WERI-Rb-1 (cell line): Measurements from ENCODE around the gene BMPR1A.

Experiments used
- DNase-seq: peaks from one replicate; pipeline ENCODE4 v3.0.0-alpha.2; 2020
- H3K27ac ChIP-seq: fragments of 250-450 bp; sonication (Bioruptor Pico); 2 replicates; pipeline ENCODE4 v1.5.1; 2020; ENCODE audit warnings: mild to moderate bottlenecking, moderate library complexity
- H3K27me3 ChIP-seq: fragments of 250-450 bp; sonication (Bioruptor Pico); 2 replicates; pipeline ENCODE4 v1.5.1; 2021; ENCODE audit warnings: mild to moderate bottlenecking, low read depth, moderate library complexity; ENCODE audit not compliant: insufficient read depth, severe bottlenecking
- H3K36me3 ChIP-seq: fragments of 250-450 bp; sonication (Bioruptor Pico); 2 replicates; pipeline ENCODE4 v1.5.1; 2020; ENCODE audit warnings: mild to moderate bottlenecking, moderate library complexity
- H3K4me3 ChIP-seq: 2 replicates; pipeline ENCODE4 v1.5.1; 2011; ENCODE audit warnings: low read depth, mild to moderate bottlenecking, control low read depth, low read length
- H3K9me3 ChIP-seq: fragments of 250-450 bp; sonication (Bioruptor Pico); 2 replicates; pipeline ENCODE4 v1.5.1; 2021; ENCODE audit warnings: mild to moderate bottlenecking, moderate library complexity; ENCODE audit not compliant: severe bottlenecking
- CTCF ChIP-seq: IDR thresholded peaks from 2 replicates; pipeline ENCODE4 v1.5.1; 2011; ENCODE audit warnings: low read depth, mild to moderate bottlenecking, control low read depth, inconsistent platforms, low read length

The BMPR1A gene

DNA sequence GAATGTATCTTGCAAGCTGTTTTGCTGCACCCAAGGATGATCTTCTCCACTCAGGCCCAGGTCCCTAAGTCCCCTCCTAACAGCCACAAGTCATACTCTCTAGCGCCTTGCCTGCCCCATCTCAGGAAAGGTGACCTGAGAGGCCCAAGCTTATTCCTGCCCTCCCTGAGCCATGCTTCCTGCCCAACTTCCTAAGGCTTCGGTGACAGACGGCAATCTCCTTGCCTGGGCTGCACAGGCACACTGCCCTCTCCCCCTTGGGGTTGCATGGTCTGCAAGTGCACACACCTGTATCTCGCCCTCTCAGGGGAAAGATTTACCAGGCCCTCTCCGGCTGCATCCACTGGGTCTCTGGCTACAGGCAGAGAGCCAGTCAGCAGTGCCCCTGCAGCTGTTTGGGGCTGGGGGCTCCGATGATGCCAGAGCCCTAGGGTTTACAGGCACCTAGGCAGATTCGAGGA lies 211.1 kb downstream of the BMPR1A start:
- Histone ChIP-seq H3K9me3 (no peaks in the 10 kb centered on the region), H3K27me3 (no peaks in the 10 kb centered on the region), H3K4me3 (no peak overlapping the region), H3K27ac (no peak overlapping the region; the same call in 1 of the 2 replicates), H3K36me3 (no peaks in the 10 kb centered on the region)
- TF ChIP-seq CTCF: no peak
- no peak for DNase-seq

DNA sequence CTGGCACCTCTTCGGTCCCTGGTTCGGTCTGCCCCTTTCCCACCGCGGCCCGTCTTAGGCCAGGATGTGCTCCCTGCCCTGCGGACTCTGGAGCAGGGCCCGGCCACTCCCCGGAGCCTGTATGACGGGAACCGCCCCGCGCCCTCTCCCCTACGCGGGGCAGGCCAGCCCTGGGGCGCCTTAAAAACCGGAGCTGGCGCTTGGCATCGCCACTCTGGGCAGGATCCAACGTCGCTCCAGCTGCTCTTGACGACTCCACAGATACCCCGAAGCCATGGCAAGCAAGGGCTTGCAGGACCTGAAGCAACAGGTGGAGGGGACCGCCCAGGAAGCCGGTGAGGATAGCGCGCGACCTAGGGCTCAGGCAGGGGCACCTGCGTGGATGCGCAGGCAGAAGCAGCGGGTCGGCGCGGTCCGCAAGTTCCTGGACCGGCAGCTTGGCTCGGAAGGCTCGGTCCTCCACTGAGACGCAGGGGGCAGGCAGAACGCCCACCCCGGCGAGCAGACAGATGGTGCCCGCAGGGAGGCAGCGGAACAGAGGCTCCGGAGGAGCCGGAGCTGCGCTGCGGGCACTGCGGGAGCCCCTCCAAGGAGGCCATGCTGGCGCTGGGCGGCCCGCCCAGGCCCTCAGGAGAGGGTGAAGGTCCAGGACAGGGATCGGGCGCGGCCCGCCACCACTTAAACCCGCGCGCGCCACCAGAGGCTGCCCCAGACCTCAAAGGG lies 212.0 kb downstream of the BMPR1A start, which contains the start of gene ADIRF:
TSS of gene ADIRF (plus strand) at position 212 of the 723 bp plus-strand sequence. CDS start at position 275, 63 bp downstream.
- Histone ChIP-seq H3K27ac (no peak within 1 kb of the TSS; the same call in 1 of the 2 replicates), H3K36me3 (no peaks in the 10 kb centered on the region), H3K27me3 (no peaks in the 10 kb centered on the region), H3K9me3 (no peaks in the 10 kb centered on the region), H3K4me3 (no peak within 1 kb of the TSS)
- no peak for TF ChIP-seq CTCF
- DNase-seq: no peak

DNA sequence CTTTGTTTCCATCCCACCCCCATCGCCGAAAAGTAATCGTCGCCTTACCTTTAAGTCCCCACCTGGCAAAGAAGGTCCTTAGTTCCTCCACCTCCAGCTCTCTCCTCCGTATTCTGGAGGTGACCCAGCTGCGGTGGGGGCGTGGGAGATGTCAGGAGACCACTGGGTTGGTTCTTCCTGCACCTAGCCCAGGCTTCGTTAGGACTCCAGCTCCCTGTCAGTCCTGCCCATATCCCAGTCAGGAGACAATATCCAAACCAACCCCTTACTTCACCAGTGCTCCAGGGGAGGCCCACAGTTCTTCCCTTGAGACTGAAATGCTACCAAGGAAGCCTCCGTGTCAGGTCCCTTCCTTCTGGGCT lies 212.6 kb downstream of the BMPR1A start:
- TF ChIP-seq CTCF: no peak
- Histone ChIP-seq H3K27me3 (no peaks in the 10 kb centered on the region), H3K27ac (no peak overlapping the region), H3K36me3 (no peaks in the 10 kb centered on the region), H3K9me3 (no peaks in the 10 kb centered on the region), H3K4me3 (no peak overlapping the region)
- DNase-seq: no peak

DNA sequence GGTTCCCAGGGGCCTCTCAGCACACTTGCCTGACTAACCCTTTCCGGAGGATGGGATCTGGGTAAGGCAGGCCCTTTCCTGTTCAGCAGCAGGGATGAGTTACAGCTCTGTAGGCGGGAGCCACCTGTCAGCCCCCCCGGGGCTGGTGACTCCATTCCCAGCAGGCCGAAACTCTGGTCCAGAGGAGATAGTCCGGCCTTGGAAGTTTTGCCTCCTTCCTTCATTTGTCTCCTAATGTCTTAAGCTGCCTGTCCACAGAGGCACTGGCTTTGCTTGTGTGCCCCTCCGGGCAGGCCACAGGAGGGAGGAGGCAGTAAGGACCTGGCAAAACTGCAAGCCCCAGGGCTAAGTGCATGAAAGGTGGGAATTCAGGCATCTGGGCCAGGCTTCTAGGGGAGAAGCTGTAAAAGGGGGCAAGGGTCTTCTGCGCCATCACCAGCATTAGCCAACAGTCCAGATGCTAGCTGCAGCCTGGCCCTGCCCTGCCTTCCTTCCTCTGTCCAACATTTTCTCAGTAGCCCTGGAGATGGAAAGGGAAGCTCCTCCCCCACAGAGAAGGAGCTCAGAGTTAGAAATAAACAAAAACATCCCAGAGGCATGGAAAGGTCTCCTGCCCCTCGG lies 213.1 kb downstream of the BMPR1A start:
- Histone ChIP-seq H3K4me3 (no peak overlapping the region), H3K36me3 (no peaks in the 10 kb centered on the region), H3K27me3 (no peaks in the 10 kb centered on the region), H3K27ac (no peak overlapping the region), H3K9me3 (no peaks in the 10 kb centered on the region)
- TF ChIP-seq CTCF: no peak
- no peak for DNase-seq

DNA sequence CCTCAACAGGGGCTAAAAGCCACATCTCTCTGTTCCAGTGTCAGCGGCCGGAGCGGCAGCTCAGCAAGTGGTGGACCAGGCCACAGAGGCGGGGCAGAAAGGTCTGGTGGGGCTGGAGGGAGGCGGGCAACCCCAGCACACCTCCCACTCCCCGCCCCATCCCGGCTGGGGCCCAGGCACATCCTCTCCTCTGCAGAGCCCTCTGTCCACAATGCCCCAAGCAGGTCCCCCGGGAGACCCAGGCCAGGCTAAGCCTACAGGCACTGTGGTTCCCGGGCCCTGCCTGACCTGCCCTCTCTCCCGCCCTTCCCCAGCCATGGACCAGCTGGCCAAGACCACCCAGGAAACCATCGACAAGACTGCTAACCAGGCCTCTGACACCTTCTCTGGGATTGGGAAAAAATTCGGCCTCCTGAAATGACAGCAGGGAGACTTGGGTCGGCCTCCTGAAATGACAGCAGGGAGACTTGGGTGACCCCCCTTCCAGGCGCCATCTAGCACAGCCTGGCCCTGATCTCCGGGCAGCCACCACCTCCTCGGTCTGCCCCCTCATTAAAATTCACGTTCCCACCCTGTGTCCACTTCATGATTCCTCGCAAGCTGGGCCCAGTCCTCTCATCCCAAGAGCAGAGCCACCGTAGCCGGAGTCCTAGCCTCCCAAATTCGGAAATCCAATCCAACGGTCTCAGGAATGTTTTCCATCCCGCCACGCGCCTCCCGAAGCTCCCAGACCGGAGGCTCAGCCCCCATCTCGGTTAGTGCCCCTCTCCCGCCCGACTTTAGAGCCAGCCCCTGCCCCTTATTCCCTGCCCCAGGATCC lies 214.0 kb downstream of the BMPR1A start:
- no peak for TF ChIP-seq CTCF
- no peak for DNase-seq
- Histone ChIP-seq H3K36me3 (no peaks in the 10 kb centered on the region), H3K4me3 (no peak overlapping the region), H3K27ac (no peak overlapping the region), H3K27me3 (no peaks in the 10 kb centered on the region), H3K9me3 (no peaks in the 10 kb centered on the region)
